HepG2 (cell line): ENCODE measurements around the gene HMG20B. TPM values are rescaled to one million over a fixed set of nuclear protein-coding genes. Genes with fewer than 3 reads are reported as not detected.

Experiments
- ATAC-seq: fragments of 200-7000 bp; cut with Tn5 transposase; 3 replicates; pipeline ENCODE4 v1.9.1; 2020; ENCODE audit warnings: mild to moderate bottlenecking, moderate library complexity
- BruUV-seq: library from RNA; stranded (reverse); fragments of 400-500 nt; replicated peaks from 2 replicates; lab custom pipeline; 2021; lab: Mats Ljungman, UMichigan
- CTCF ChIA-PET: fragments of 300-600 bp; formaldehyde crosslinking; extraction: SDS; loops from one replicate; lab custom pipeline; 2021; ENCODE audit warnings: low total read pairs, inconsistent platforms, low intra/inter-chr PET ratio; lab: Yijun Ruan, JAX
- POLR2A ChIA-PET: fragments of 350-600 bp; sonication (Branson Sonifier 250); formaldehyde crosslinking; loops from one replicate; lab custom pipeline; 2020; ENCODE audit warnings: antibody characterized with exemption, inconsistent platforms; lab: Yijun Ruan, JAX
- DNase-seq: peaks from one replicate; pipeline ENCODE4 v3.0.0-alpha.2; 2015; ENCODE audit warnings: low spot score
- FAIRE-seq: peaks from 3 replicates; lab custom pipeline; 2011; peaks lifted over from hg19 to GRCh38; lab: Jason Lieb, UNC
- H2AFZ ChIP-seq: one replicate; pipeline ENCODE4 v1.6.1; 2011; ENCODE audit warnings: low read length, inconsistent platforms
- H3K27ac ChIP-seq: fragments of 300-600 bp; 3 replicates; pipeline ENCODE4 v1.8.0; 2011; ENCODE audit warnings: mixed run types, mild to moderate bottlenecking, mixed read lengths, low read length, inconsistent platforms; ENCODE audit not compliant: insufficient read depth; ENCODE audit errors: extremely low read length
- H3K27me3 ChIP-seq, 2 experiments: fragments of 200-600 bp in 1 of 2; 2 replicates in 1 of 2; 3 replicates in 1 of 2; pipeline versions ENCODE4 v1.6.0 to v1.8.0; 2011; ENCODE audit warnings: low read length in 2 of 2, mild to moderate bottlenecking in 2 of 2, moderate library complexity in 2 of 2, inconsistent platforms in 1 of 2; ENCODE audit not compliant: insufficient read depth in 2 of 2, control insufficient read depth in 1 of 2
- H3K36me3 ChIP-seq, 2 experiments: fragments of 200-600 bp in 1 of 2; replicated peaks in 1 of 2; 2 replicates in 1 of 2; 3 replicates in 1 of 2; pipeline versions ENCODE4 v1.5.1 to v1.8.0; 2011; ENCODE audit warnings: low read length in 2 of 2, inconsistent platforms in 1 of 2; ENCODE audit not compliant: insufficient read depth in 2 of 2, control insufficient read depth in 1 of 2
- H3K4me1 ChIP-seq: 2 replicates; pipeline ENCODE4 v1.5.1; 2012; ENCODE audit warnings: low read length, inconsistent platforms; ENCODE audit not compliant: insufficient read depth
- H3K4me2 ChIP-seq: 2 replicates; pipeline ENCODE4 v1.6.0; 2011; ENCODE audit warnings: low read depth, low read length, inconsistent platforms
- H3K4me3 ChIP-seq, 3 experiments: fragments of 200-600 bp in 1 of 3; sonication (generic), shearing (Covaris generic) in 1 of 3; replicated peaks in 1 of 3; 2 replicates each; pipeline ENCODE4 v1.5.1; 2011 to 2016; ENCODE audit warnings: low read length in 3 of 3, inconsistent platforms in 2 of 3, low read depth in 2 of 3, mild to moderate bottlenecking in 2 of 3, control low read depth in 1 of 3, mixed read lengths in 1 of 3; ENCODE audit not compliant: insufficient read depth in 1 of 3
- H3K79me2 ChIP-seq: one replicate; pipeline ENCODE4 v1.6.1; 2011; ENCODE audit warnings: low read length, inconsistent platforms; ENCODE audit not compliant: insufficient read depth
- H3K9ac ChIP-seq: 2 replicates; pipeline ENCODE4 v1.6.0; 2011; ENCODE audit warnings: mild to moderate bottlenecking, low read depth, low read length, inconsistent platforms; ENCODE audit not compliant: insufficient read depth
- H3K9me3 ChIP-seq: 2 replicates; pipeline ENCODE4 v1.5.1; 2012; ENCODE audit warnings: mild to moderate bottlenecking, low read length
- H4K20me1 ChIP-seq: 2 replicates; pipeline ENCODE4 v1.6.0; 2011; ENCODE audit warnings: inconsistent platforms, mild to moderate bottlenecking, low read length, moderate library complexity; ENCODE audit not compliant: insufficient read depth
- ARID5B ChIP-seq: IDR thresholded peaks from 2 replicates; pipeline ENCODE4 v1.4.0; 2020; ENCODE audit warnings: mild to moderate bottlenecking, missing genetic modification reagents
- CEBPB ChIP-seq: IDR thresholded peaks from 2 replicates; pipeline ENCODE4 v1.6.1; 2011; ENCODE audit warnings: low read depth, low read length, improper control_type of control experiment, borderline replicate concordance
- CREB1 ChIP-seq, 2 experiments: fragments of 450-650 bp in 1 of 2; IDR thresholded peaks; 2 replicates each; pipeline ENCODE4 v1.6.1; 2016 to 2017; ENCODE audit warnings: control low read depth in 1 of 2, mild to moderate bottlenecking in 1 of 2, missing compliant biosample characterization in 1 of 2, missing genetic modification characterization in 1 of 2
- FOSL2 ChIP-seq: sonication (generic); formaldehyde crosslinking; IDR thresholded peaks from 2 replicates; pipeline ENCODE4 v1.4.0; 2020; ENCODE audit warnings: missing genetic modification reagents
- NCOR1 ChIP-seq: fragments of 200-600 bp; sonication (generic); IDR thresholded peaks from 2 replicates; pipeline ENCODE4 v1.7.0; 2017; ENCODE audit warnings: antibody characterized with exemption, low read length, borderline replicate concordance
- SAP130 ChIP-seq: IDR thresholded peaks from 2 replicates; pipeline ENCODE4 v1.6.1; 2016; ENCODE audit warnings: low read depth
- SNRNP70 ChIP-seq: fragments of 200-400 bp; formaldehyde crosslinking; IDR thresholded peaks from 2 replicates; pipeline ENCODE4 v1.6.1; 2017; ENCODE audit warnings: mild to moderate bottlenecking, low read depth, low read length, moderate library complexity
- XRCC5 ChIP-seq: fragments of 200-400 bp; formaldehyde crosslinking; optimal IDR thresholded peaks from 2 replicates; pipeline ENCODE3; 2017; ENCODE audit warnings: mild to moderate bottlenecking, low read length
- ZC3H4 ChIP-seq: sonication (generic); formaldehyde crosslinking; IDR thresholded peaks from 2 replicates; pipeline ENCODE4 v1.4.0; 2020; ENCODE audit warnings: missing genetic modification reagents, borderline replicate concordance
- ZNF687 ChIP-seq: sonication (generic); formaldehyde crosslinking; IDR thresholded peaks from 2 replicates; pipeline ENCODE4 v1.5.1; 2020; ENCODE audit warnings: mild to moderate bottlenecking, missing genetic modification reagents, moderate library complexity
- ZNF781 ChIP-seq: sonication (generic); formaldehyde crosslinking; IDR thresholded peaks from 2 replicates; pipeline ENCODE4 v1.5.1; 2020; ENCODE audit warnings: borderline replicate concordance, mild to moderate bottlenecking, missing genetic modification reagents; ENCODE audit errors: not compliant biosample characterization
- WGBS: methylation state at CpG from one replicate; pipeline ENCODE4 v1.1.6; 2017; ENCODE audit warnings: low lambda C conversion rate; 5-methylcytosine and 5-hydroxymethylcytosine counted together
- in situ Hi-C: cut with HindIII; loops from 2 replicates; pipeline ENCODE4 v1.10.0; 2017; ENCODE audit warnings: low pct_unique_long_range_greater_than_20kb; ENCODE audit not compliant: extremely low pct_ligation_motif_present
- intact Hi-C: fragments of 100-400 bp; cut with micrococcal nuclease; formaldehyde crosslinking; loops from one replicate; pipeline ENCODE4 v1.10.0; 2022; ENCODE audit not compliant: unreplicated experiment
- polyA plus RNA-seq, 8 experiments: library from polyadenylated mRNA; depleted of rRNA in 3 of 8; stranded (reverse) in 7 of 8; unstranded in 1 of 8; fragments of >200 nt; fragmentation: Illumina TruSeq in 4 of 8; extraction: Trizol in 4 of 8; gene quantifications; 2 replicates each; pipeline versions ENCODE4 v1.2.1 to v1.2.3, GENCODE V29; 2011 to 2016; ENCODE audit warnings: low read depth in 4 of 8, missing spikeins in 1 of 8, mixed read lengths in 1 of 8; ENCODE audit not compliant: insufficient read depth in 1 of 8
- total RNA-seq, 5 experiments: library from RNA; depleted of rRNA; stranded (reverse); fragments of >200 nt; fragmentation: Illumina TruSeq; extraction: Trizol; gene quantifications; 2 replicates each; pipeline ENCODE4 v1.2.3, GENCODE V29; 2016; ENCODE audit warnings: low read depth in 1 of 5

HMG20B gene
- total and polyA plus RNA-seq, 2 of the 13 experiments (the other 11 are each of a cell fraction or from before 2014, with no cell fraction given) = 23.9 to 29.2 TPM

- Histone ChIP-seq H4K20me1 (no peaks in the 10 kb centered on the region), H3K4me1 (peaks cover 49% of the 10 kb centered on the region), H3K4me3 (no peak overlapping the region), H3K36me3 (no peaks in the 10 kb centered on the region), H3K27ac (no peak overlapping the region), H3K9ac (no peak overlapping the region)
- in situ Hi-C loops = no loop called here
- ATAC-seq = peak; percentile 64
- whole genome bisulfite sequencing = 39% methylated on average over 14 of the region's 19 CpGs
- intact Hi-C loops = no loop called here
- no peak for TF ChIP-seq NCOR1
- TF ChIP-seq SAP130 (CRISPR knock-in tag) = peak; percentile 34; the same call in 1 of the 2 replicates
- TF ChIP-seq ZNF687 (CRISPR knock-in tag) = no peak
- no peak for TF ChIP-seq ZNF781 (CRISPR knock-in tag)
- peak; percentile 53 for TF ChIP-seq CREB1 (IDR thresholded peaks at IDR 0.05)
- TF ChIP-seq CREB1 (CRISPR knock-in tag; IDR thresholded peaks at IDR 0.05) = no peak
- no peak for TF ChIP-seq SNRNP70
- no peak for TF ChIP-seq XRCC5
- TF ChIP-seq CEBPB = no peak
- peak; percentile 84 for TF ChIP-seq FOSL2
- no peak for TF ChIP-seq ZC3H4 (CRISPR knock-in tag)
- no peak for TF ChIP-seq ARID5B (CRISPR knock-in tag)
- TF ChIP-seq, all 625 proteins: peak for 3
- Histone ChIP-seq H3K27me3 (peaks cover 0 to 1% of the 10 kb centered on the region in 2 experiments; a peak in 2 of 5 replicates), H3K79me2 (no peaks in the 10 kb centered on the region), H3K9me3 (no peaks in the 10 kb centered on the region), H2AFZ (no peak overlapping the region), H3K4me2 (peak overlapping the region; percentile 38)
- BruUV-seq = no TSS peak
- ChIA-PET POLR2A (interaction anchor here (1.2 kb wide), 1 partner anchor 9 kb away, joined by 3 read pairs; no protein-coding TSS in a partner anchor), CTCF (no interaction called here)
- FAIRE-seq = no peak
- peak; percentile 46 for DNase-seq
Measured at GRCh38 chr19:3565139-3565538, 7.6 kb upstream of the HMG20B start.
